Panc1 (cell line): ENCODE results near the gene CHSY3. TPM values are rescaled to one million over a fixed set of nuclear protein-coding genes. Genes with fewer than 3 reads are reported as not detected.
"Not testable (repeated sequence)": the region's sequence is repeated elsewhere in the genome, so short reads cannot be mapped to it uniquely, and the experiment has no call there.

Experiments
- ATAC-seq: fragments of 200-7000 bp; cut with Tn5 transposase; 2 replicates; pipeline ENCODE4 v1.9.1; 2020; ENCODE audit warnings: mild to moderate bottlenecking, moderate library complexity
- BruUV-seq: library from RNA; stranded (reverse); fragments of 400-500 nt; replicated peaks from 2 replicates; lab custom pipeline; 2021; lab: Mats Ljungman, UMichigan
- CTCF ChIA-PET: fragments of 300-600 bp; sonication (Branson Sonifier 250); formaldehyde crosslinking; loops from one replicate; lab custom pipeline; 2022; ENCODE audit warnings: antibody characterized with exemption; lab: Charles Lee
- POLR2A ChIA-PET: fragments of 300-600 bp; sonication (Branson Sonifier 250); formaldehyde crosslinking; loops from one replicate; lab custom pipeline; 2022; ENCODE audit warnings: antibody characterized with exemption; lab: Charles Lee
- DNase-seq: peaks from one replicate; pipeline ENCODE4 v3.0.0-alpha.2; 2010; ENCODE audit warnings: low read depth, low spot score
- H3K27ac ChIP-seq: 2 replicates; pipeline ENCODE4 v1.5.1; 2011; ENCODE audit warnings: mild to moderate bottlenecking, low read length, inconsistent platforms
- H3K27me3 ChIP-seq: fragments of 200-500 bp; sonication (Bioruptor generic); 2 replicates; pipeline ENCODE4 v1.6.0; 2014; ENCODE audit warnings: low read length, inconsistent platforms; ENCODE audit not compliant: control insufficient read depth, insufficient read depth
- H3K36me3 ChIP-seq: fragments of 200-500 bp; sonication (Bioruptor generic); 2 replicates; pipeline ENCODE4 v1.5.1; 2014; ENCODE audit warnings: inconsistent platforms, mild to moderate bottlenecking, low read length, moderate library complexity; ENCODE audit not compliant: control insufficient read depth, insufficient read depth
- H3K4me1 ChIP-seq: 2 replicates; pipeline ENCODE4 v1.5.1; 2011; ENCODE audit warnings: inconsistent platforms, mild to moderate bottlenecking, low read length, moderate library complexity; ENCODE audit not compliant: control insufficient read depth, insufficient read depth
- H3K4me3 ChIP-seq, 2 experiments: 2 replicates each; pipeline ENCODE4 v1.5.1; 2011 to 2012; ENCODE audit warnings: low read depth in 2 of 2, low read length in 2 of 2, mild to moderate bottlenecking in 2 of 2, inconsistent platforms in 1 of 2, moderate library complexity in 1 of 2
- H3K9me3 ChIP-seq: fragments of 200-500 bp; sonication (Bioruptor generic); 2 replicates; pipeline ENCODE4 v1.5.1; 2014; ENCODE audit warnings: low read depth, mild to moderate bottlenecking, inconsistent platforms, low read length, moderate library complexity; ENCODE audit not compliant: control insufficient read depth, insufficient read depth
- CTCF ChIP-seq: fragments of 450-650 bp; IDR thresholded peaks from 2 replicates; pipeline ENCODE4 v1.5.1; 2017; ENCODE audit warnings: mild to moderate bottlenecking
- POLR2AphosphoS5 ChIP-seq: IDR thresholded peaks from 2 replicates; pipeline ENCODE4 v1.6.1; 2012; ENCODE audit warnings: mild to moderate bottlenecking, low read depth, low read length, moderate library complexity
- REST ChIP-seq, 2 experiments: IDR thresholded peaks; 2 replicates each; pipeline ENCODE4 v1.6.1; 2011 to 2012; ENCODE audit warnings: low read depth in 2 of 2, control low read depth in 1 of 2, low read length in 1 of 2, mild to moderate bottlenecking in 1 of 2, moderate library complexity in 1 of 2; ENCODE audit not compliant: insufficient read depth in 1 of 2
- SIN3A ChIP-seq: IDR thresholded peaks from 2 replicates; pipeline ENCODE4 v1.6.1; 2012; ENCODE audit warnings: low read depth, mild to moderate bottlenecking, low read length, moderate library complexity, borderline replicate concordance; ENCODE audit not compliant: insufficient read depth
- TCF7L2 ChIP-seq: IDR thresholded peaks from 2 replicates; pipeline ENCODE4 v1.6.1; 2011; ENCODE audit warnings: mild to moderate bottlenecking, low read depth, low read length, inconsistent platforms
- in situ Hi-C: cut with HindIII; loops from 2 replicates; pipeline ENCODE4 v1.10.0; 2016; ENCODE audit warnings: low sequenced_read_pairs, low pct_unique_long_range_greater_than_20kb
- intact Hi-C: fragments of 100-400 bp; cut with micrococcal nuclease; formaldehyde crosslinking; loops from one replicate; pipeline ENCODE4 v1.10.0; 2022; ENCODE audit not compliant: unreplicated experiment
- total RNA-seq: library from RNA; stranded (reverse); gene quantifications from one replicate; pipeline ENCODE4 v1.2.1, GENCODE V29; 2021; ENCODE audit not compliant: unreplicated experiment

CHSY3 gene
- total RNA-seq, 1 experiment from 2014 or later: not detected

- H3K27me3 ChIP-seq: no peaks in the 10 kb centered on the region
- no peaks in the 10 kb centered on the region for H3K36me3 ChIP-seq
- CTCF ChIA-PET: no interaction called here
- H3K9me3 ChIP-seq: no peaks in the 10 kb centered on the region
- DNase-seq: no peak
- BruUV-seq: no TSS peak
- POLR2A ChIA-PET: no interaction called here
- H3K4me1 ChIP-seq: no peaks in the 10 kb centered on the region
- no peak for TF ChIP-seq SIN3A
- no peak for TF ChIP-seq TCF7L2
- no peak for TF ChIP-seq CTCF
- TF ChIP-seq POLR2AphosphoS5: no peak
- TF ChIP-seq REST (IDR thresholded peaks at IDR 0.05; ENCODE audit: insufficient read depth in 1 of 2, low read depth in 2 of 2, low read length in 1 of 2): no peak
- intact Hi-C loops (no loop called here), in situ Hi-C loops (no loop called here)
- ATAC-seq: no peak
- no peak overlapping the region for H3K27ac ChIP-seq
- H3K4me3 ChIP-seq: no peak overlapping the region
These were observed 312.0 kb downstream of the CHSY3 start for GRCh38 chr5:130216286-130216685.

GRCh38 chr5:130222573-130222972 lies 318.3 kb downstream of the CHSY3 start:
- POLR2A ChIA-PET: no interaction called here
- no TSS peak for BruUV-seq
- ATAC-seq: no peak
- in situ Hi-C loops (no loop called here), intact Hi-C loops (no loop called here)
- no peak for TF ChIP-seq REST (IDR thresholded peaks at IDR 0.05; ENCODE audit: insufficient read depth in 1 of 2, low read depth in 2 of 2, low read length in 1 of 2)
- TF ChIP-seq SIN3A: no peak
- TF ChIP-seq POLR2AphosphoS5: no peak
- TF ChIP-seq CTCF: no peak
- TF ChIP-seq TCF7L2: no peak
- Histone ChIP-seq H3K36me3 (no peaks in the 10 kb centered on the region), H3K27me3 (no peaks in the 10 kb centered on the region), H3K27ac (no peak overlapping the region), H3K4me3 (no peak overlapping the region), H3K9me3 (no peaks in the 10 kb centered on the region), H3K4me1 (no peaks in the 10 kb centered on the region)
- CTCF ChIA-PET: no interaction called here
- no peak for DNase-seq

GRCh38 chr5:130226556-130226955 lies 322.3 kb downstream of the CHSY3 start:
- H3K4me3 ChIP-seq, H3K36me3 ChIP-seq, CTCF ChIA-PET, ATAC-seq, H3K27ac ChIP-seq, DNase-seq, in situ Hi-C loops, POLR2A ChIA-PET, intact Hi-C loops, H3K4me1 ChIP-seq, BruUV-seq, H3K27me3 ChIP-seq, H3K9me3 ChIP-seq: not testable (repeated sequence)
